ENCODE measurements around the gene ANKRD45.
"Not testable (repeated sequence)": the region's sequence is repeated elsewhere in the genome, so short reads cannot be mapped to it uniquely, and the experiment has no call there.

ANKRD45 gene, protein sequence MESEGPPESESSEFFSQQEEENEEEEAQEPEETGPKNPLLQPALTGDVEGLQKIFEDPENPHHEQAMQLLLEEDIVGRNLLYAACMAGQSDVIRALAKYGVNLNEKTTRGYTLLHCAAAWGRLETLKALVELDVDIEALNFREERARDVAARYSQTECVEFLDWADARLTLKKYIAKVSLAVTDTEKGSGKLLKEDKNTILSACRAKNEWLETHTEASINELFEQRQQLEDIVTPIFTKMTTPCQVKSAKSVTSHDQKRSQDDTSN

DNA sequence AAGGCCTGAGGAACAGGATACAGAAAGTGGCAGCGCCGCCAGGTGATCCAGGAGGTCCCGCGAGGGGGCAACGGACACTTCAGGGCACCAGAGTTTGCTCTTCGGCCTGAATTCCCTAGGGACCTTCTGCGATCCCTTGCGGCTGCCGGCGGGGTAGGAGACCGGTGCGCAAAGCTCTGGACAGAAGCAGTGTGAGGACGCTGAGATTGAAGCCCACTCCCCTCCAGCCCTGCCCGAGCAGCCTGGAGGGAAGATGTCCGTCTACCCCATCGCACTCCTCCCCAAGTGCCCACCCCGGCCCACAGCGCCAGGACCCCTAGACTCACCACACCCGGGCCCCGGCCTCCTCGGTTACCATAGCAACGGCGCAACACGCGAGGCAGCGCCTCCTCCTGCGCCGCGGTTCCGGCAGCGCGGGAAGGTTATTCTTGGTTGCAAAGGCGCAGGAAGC is at the start of gene ANKRD45:
ANKRD45 (minus strand) TSS at position 361 of the 451 bp plus-strand sequence. CDS start 10,433 bp downstream, outside the sequence.
- peaks cover 0 to 5% of the 10 kb centered on the region in 2 donors for H3K4me1 ChIP-seq (ENCODE audit: control insufficient read depth in 1 of 2, insufficient read depth in 2 of 2, low read length in 2 of 2)
- H3K4me3 ChIP-seq (ENCODE audit: low read depth in 1 of 2, low read length in 2 of 2) = peak within 1 kb of the TSS in 1 of 2 donors; percentile 59
- peaks cover 7% of the 10 kb centered on the region for H3K27me3 ChIP-seq (ENCODE audit: low read depth, low read length)
- H3K9me3 ChIP-seq (ENCODE audit: control insufficient read depth in 1 of 2, low read length in 2 of 2) = no peaks in the 10 kb centered on the region
- no peak within 1 kb of the TSS for H3K27ac ChIP-seq (ENCODE audit: low read length)
- no peaks in the 10 kb centered on the region for H3K36me3 ChIP-seq (ENCODE audit: control insufficient read depth in 1 of 2, insufficient read depth in 2 of 2, low read length in 2 of 2)

DNA sequence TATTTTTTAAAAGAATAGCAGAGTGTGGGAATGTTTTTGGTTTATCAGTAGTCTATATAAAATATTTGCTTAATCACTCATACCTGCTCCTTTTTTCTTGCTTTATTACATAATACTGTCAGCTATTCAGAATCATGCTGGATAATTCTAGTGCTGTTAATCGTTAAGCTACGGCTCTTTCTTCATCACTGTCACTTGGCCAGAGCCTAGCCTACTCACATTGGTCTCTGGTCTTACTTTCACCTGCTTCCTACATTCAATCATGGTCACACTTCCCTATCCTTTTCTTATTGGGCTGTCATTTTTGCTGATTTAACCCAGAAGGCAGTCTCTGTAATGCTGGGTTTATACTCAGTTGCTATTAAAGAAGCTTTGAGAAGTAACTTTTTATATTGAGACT is 47.6 kb upstream of the ANKRD45 start:
- Histone ChIP-seq H3K27me3 (ENCODE audit: low read depth, low read length) (no peaks in the 10 kb centered on the region), H3K27ac (ENCODE audit: low read length) (no peak overlapping the region), H3K4me1 (ENCODE audit: control insufficient read depth in 1 of 2, insufficient read depth in 2 of 2, low read length in 2 of 2) (peaks cover 10 to 18% of the 10 kb centered on the region in 2 donors), H3K9me3 (ENCODE audit: control insufficient read depth in 1 of 2, low read length in 2 of 2) (no peaks in the 10 kb centered on the region), H3K4me3 (ENCODE audit: low read depth in 1 of 2, low read length in 2 of 2) (no peak overlapping the region), H3K36me3 (ENCODE audit: control insufficient read depth in 1 of 2, insufficient read depth in 2 of 2, low read length in 2 of 2) (peaks cover 0 to 5% of the 10 kb centered on the region in 2 donors)

DNA sequence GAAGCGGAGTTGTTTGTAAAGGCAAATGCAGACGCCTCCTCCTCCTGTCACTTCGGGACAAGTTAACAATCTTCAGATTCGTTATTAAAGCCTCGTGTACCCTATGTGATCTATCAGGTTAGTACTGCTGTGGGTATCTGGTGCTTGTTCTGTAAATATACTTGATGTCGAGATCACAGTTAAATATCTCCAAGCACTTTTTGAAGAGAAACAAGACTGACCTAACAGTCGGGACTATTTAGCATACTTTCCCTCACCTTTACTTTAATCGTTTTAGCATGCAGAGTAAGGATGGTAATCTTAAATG is 45.8 kb upstream of the ANKRD45 start:
- Histone ChIP-seq H3K27ac (ENCODE audit: low read length) (peak overlapping the region; percentile 82), H3K27me3 (ENCODE audit: low read depth, low read length) (peaks cover under 1% of the 10 kb centered on the region), H3K4me1 (ENCODE audit: control insufficient read depth in 1 of 2, insufficient read depth in 2 of 2, low read length in 2 of 2) (peaks cover 10 to 18% of the 10 kb centered on the region in 2 donors), H3K36me3 (ENCODE audit: control insufficient read depth in 1 of 2, insufficient read depth in 2 of 2, low read length in 2 of 2) (no peaks in the 10 kb centered on the region), H3K9me3 (ENCODE audit: control insufficient read depth in 1 of 2, low read length in 2 of 2) (no peaks in the 10 kb centered on the region), H3K4me3 (ENCODE audit: low read depth in 1 of 2, low read length in 2 of 2) (peak overlapping the region; percentile 74 to 94)

DNA sequence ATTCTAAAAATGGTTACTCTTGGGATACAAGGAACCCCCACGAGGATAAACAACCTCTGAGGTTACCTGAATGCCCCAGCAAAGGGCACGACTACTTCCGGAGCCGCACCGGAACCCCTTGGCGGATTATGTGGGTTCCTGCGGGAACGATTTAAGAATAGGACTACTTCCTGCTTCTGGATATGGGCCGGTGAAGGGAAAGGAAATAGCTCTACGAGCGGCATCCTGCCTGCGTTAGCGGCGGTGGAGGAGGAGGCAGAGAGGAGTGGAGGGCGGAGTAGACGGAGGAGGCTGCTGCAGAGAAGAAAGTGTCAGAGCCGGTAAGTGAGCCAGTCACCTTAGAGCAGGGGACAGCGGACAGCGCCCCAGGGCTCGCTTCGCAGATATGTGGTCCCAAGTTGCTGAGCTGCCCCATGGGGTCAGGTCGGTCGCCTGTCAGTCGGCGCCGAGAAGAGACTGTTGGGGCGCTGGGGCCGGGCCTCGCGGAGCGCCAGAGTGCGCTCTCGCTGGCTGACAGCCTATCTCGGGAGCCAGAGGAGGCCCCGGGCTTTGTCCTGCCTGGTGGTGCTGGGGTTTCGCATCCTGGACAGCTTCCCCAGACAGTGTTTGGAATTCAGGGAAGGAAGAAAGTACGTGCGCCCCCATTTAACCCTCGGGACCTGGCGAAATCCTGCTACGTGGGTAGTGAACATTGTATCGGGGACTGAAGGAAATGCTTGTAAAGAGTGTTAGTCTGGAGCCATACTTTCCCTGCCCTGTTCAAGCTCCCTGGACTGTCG is 45.3 kb upstream of the ANKRD45 start, which contains the start of gene KLHL20:
KLHL20 (plus strand) TSS at position 223 of the 779 bp plus-strand sequence. CDS start 1,063 bp downstream, outside the sequence.
- H3K36me3 ChIP-seq (ENCODE audit: control insufficient read depth in 1 of 2, insufficient read depth in 2 of 2, low read length in 2 of 2) = no peaks in the 10 kb centered on the region
- peaks cover 6% of the 10 kb centered on the region for H3K27me3 ChIP-seq (ENCODE audit: low read depth, low read length)

DNA sequence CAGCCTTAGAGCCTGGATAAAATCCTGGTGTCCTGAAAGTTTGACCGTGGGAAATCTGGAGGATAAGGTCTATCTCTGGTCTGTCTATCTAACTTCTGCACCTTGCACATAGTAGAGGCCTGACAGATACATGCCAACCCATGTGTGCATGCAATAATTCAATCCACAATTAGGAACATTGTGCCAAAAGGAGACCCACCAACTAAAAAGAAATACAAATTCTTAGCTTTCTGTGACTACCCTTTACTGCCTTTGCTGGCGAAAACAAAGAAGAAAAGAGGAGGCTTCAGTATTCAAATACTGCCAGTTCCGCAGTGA is 44.7 kb upstream of the ANKRD45 start:
- Histone ChIP-seq H3K36me3 (ENCODE audit: control insufficient read depth in 1 of 2, insufficient read depth in 2 of 2, low read length in 2 of 2) (no peaks in the 10 kb centered on the region), H3K9me3 (ENCODE audit: control insufficient read depth in 1 of 2, low read length in 2 of 2) (no peaks in the 10 kb centered on the region), H3K4me3 (ENCODE audit: low read depth in 1 of 2, low read length in 2 of 2) (peak overlapping the region; percentile 74 to 94), H3K4me1 (ENCODE audit: control insufficient read depth in 1 of 2, insufficient read depth in 2 of 2, low read length in 2 of 2) (peaks cover 10 to 18% of the 10 kb centered on the region in 2 donors), H3K27ac (ENCODE audit: low read length) (peak overlapping the region; percentile 82), H3K27me3 (ENCODE audit: low read depth, low read length) (peaks cover 8% of the 10 kb centered on the region)

More for the DNA sequence above, 45.3 kb upstream of the ANKRD45 start, which contains the start of gene KLHL20:
- Histone ChIP-seq H3K4me3 (ENCODE audit: low read depth in 1 of 2, low read length in 2 of 2) (peak within 1 kb of the TSS; percentile 74 to 94), H3K4me1 (ENCODE audit: control insufficient read depth in 1 of 2, insufficient read depth in 2 of 2, low read length in 2 of 2) (peaks cover 10 to 18% of the 10 kb centered on the region in 2 donors), H3K9me3 (ENCODE audit: control insufficient read depth in 1 of 2, low read length in 2 of 2) (no peaks in the 10 kb centered on the region), H3K27ac (ENCODE audit: low read length) (peak within 1 kb of the TSS; percentile 82)

DNA sequence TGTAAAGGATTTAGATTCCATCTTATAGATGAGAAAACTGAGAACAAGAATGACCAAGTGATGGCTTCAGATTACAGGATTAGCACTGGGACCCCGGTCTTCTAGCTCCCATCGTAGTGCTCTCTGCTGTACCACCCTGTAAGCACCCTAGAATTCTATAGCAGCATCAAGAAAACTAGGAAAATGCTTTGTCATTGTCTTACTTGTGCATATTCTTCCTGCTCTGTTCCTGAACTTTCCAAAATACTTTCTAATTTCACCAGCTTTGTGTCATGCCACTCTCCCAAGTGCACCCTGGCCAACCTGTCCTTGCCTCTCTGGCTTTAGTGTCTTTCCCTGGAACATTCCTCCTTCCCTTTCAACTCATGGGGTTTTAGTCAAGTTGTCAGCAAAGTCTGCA is 39.1 kb upstream of the ANKRD45 start:
- H3K9me3 ChIP-seq (ENCODE audit: control insufficient read depth in 1 of 2, low read length in 2 of 2) = no peaks in the 10 kb centered on the region
- no peak overlapping the region for H3K27ac ChIP-seq (ENCODE audit: low read length)
- no peaks in the 10 kb centered on the region for H3K4me1 ChIP-seq (ENCODE audit: control insufficient read depth in 1 of 2, insufficient read depth in 2 of 2, low read length in 2 of 2)
- H3K36me3 ChIP-seq (ENCODE audit: control insufficient read depth in 1 of 2, insufficient read depth in 2 of 2, low read length in 2 of 2) = no peaks in the 10 kb centered on the region
- H3K27me3 ChIP-seq (ENCODE audit: low read depth, low read length) = peaks cover 12% of the 10 kb centered on the region
- H3K4me3 ChIP-seq (ENCODE audit: low read depth in 1 of 2, low read length in 2 of 2) = no peak overlapping the region

DNA sequence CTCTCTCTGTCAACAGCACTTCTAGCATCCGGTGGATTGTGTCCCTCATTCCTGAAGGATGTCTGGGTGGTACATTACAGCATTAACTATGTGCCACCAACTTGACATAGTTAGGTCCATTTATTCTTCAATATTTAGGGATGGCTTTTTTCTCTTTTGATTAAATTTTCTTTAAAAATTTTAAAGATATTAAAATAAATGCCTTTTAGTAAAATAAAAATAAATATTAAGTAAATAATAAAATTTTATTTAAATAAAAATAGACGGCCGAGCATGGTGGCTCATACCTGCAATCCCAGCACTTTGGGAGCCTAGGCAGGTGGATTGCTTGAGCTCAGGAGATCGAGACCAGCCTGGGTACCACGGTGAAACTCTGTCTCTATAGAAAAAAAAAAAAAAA is 35.5 kb upstream of the ANKRD45 start:
- H3K4me1 ChIP-seq (ENCODE audit: control insufficient read depth in 1 of 2, insufficient read depth in 2 of 2, low read length in 2 of 2) = no peaks in the 10 kb centered on the region
- H3K27me3 ChIP-seq (ENCODE audit: low read depth, low read length) = peaks cover 8% of the 10 kb centered on the region
- H3K9me3 ChIP-seq (ENCODE audit: control insufficient read depth in 1 of 2, low read length in 2 of 2) = no peaks in the 10 kb centered on the region
- no peak overlapping the region for H3K27ac ChIP-seq (ENCODE audit: low read length)
- no peaks in the 10 kb centered on the region for H3K36me3 ChIP-seq (ENCODE audit: control insufficient read depth in 1 of 2, insufficient read depth in 2 of 2, low read length in 2 of 2)
- no peak overlapping the region for H3K4me3 ChIP-seq (ENCODE audit: low read depth in 1 of 2, low read length in 2 of 2)

DNA sequence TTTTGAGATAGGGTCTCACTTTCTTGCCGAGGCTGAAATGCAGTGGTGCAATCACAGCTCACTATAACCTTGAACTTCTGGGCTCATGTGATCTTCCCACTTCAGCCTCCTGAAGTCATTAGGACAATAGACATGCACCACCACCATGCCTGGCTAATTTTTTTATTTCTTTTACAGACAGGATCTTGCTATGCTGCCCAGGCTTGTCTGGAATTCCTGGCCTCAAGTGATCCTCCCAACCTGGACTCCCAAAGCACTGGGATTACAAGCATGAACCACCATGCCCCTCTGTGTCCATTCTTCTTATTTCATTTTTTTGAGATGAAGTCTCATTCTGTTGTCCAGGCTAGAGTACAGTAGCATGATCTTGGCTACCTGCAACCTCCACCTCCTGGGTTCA is 33.1 kb upstream of the ANKRD45 start:
- H3K36me3 ChIP-seq (ENCODE audit: control insufficient read depth in 1 of 2, insufficient read depth in 2 of 2, low read length in 2 of 2) = no peaks in the 10 kb centered on the region

DNA sequence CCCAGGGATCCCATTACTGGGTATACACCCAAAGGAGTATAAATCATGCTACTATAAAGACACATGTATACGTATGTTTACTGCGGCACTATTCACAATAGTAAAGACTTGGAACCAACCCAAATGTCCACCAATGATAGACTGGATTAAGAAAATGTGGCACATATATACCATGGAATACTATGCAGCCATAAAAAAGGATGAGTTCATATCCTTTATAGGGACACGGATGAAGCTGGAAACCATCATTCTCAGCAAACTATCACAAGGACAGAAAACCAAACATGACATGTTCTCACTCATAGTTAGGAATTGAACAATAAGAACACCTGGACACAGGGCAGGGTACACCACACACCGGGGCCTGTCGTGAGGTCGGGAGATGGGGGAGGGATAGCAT is 31.6 kb upstream of the ANKRD45 start:
- not testable (repeated sequence) for H3K36me3 ChIP-seq (ENCODE audit: control insufficient read depth in 1 of 2, insufficient read depth in 2 of 2, low read length in 2 of 2); H3K27ac ChIP-seq (ENCODE audit: low read length); H3K4me1 ChIP-seq (ENCODE audit: control insufficient read depth in 1 of 2, insufficient read depth in 2 of 2, low read length in 2 of 2); H3K9me3 ChIP-seq (ENCODE audit: control insufficient read depth in 1 of 2, low read length in 2 of 2); H3K27me3 ChIP-seq (ENCODE audit: low read depth, low read length); H3K4me3 ChIP-seq (ENCODE audit: low read depth in 1 of 2, low read length in 2 of 2)

More for the DNA sequence above, 33.1 kb upstream of the ANKRD45 start:
- H3K27me3 ChIP-seq (ENCODE audit: low read depth, low read length) = peaks cover 4% of the 10 kb centered on the region
- no peaks in the 10 kb centered on the region for H3K4me1 ChIP-seq (ENCODE audit: control insufficient read depth in 1 of 2, insufficient read depth in 2 of 2, low read length in 2 of 2)
- H3K9me3 ChIP-seq (ENCODE audit: control insufficient read depth in 1 of 2, low read length in 2 of 2) = no peaks in the 10 kb centered on the region
- no peak overlapping the region for H3K4me3 ChIP-seq (ENCODE audit: low read depth in 1 of 2, low read length in 2 of 2)
- H3K27ac ChIP-seq (ENCODE audit: low read length) = no peak overlapping the region

DNA sequence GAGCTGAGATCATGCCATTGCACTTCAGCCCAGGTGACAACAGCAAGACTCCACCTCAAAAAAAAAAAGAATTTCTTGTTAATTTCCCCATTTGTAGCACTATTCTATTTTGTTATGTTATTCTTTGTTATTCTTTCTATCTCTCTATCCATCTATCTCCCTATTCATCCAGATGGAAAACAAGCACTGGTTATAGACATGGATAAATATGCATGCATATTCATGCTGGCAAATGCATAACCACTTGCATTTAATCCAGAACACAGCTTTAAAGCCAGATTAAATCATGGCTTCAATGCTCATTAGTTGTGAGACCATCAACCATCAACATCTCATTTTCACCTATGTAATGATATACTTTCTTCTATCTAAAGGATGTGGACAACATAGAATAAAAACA is 23.6 kb upstream of the ANKRD45 start:
- Histone ChIP-seq H3K4me1 (ENCODE audit: control insufficient read depth in 1 of 2, insufficient read depth in 2 of 2, low read length in 2 of 2) (no peaks in the 10 kb centered on the region), H3K27ac (ENCODE audit: low read length) (no peak overlapping the region), H3K9me3 (ENCODE audit: control insufficient read depth in 1 of 2, low read length in 2 of 2) (no peaks in the 10 kb centered on the region), H3K27me3 (ENCODE audit: low read depth, low read length) (no peaks in the 10 kb centered on the region), H3K36me3 (ENCODE audit: control insufficient read depth in 1 of 2, insufficient read depth in 2 of 2, low read length in 2 of 2) (no peaks in the 10 kb centered on the region), H3K4me3 (ENCODE audit: low read depth in 1 of 2, low read length in 2 of 2) (no peak overlapping the region)

DNA sequence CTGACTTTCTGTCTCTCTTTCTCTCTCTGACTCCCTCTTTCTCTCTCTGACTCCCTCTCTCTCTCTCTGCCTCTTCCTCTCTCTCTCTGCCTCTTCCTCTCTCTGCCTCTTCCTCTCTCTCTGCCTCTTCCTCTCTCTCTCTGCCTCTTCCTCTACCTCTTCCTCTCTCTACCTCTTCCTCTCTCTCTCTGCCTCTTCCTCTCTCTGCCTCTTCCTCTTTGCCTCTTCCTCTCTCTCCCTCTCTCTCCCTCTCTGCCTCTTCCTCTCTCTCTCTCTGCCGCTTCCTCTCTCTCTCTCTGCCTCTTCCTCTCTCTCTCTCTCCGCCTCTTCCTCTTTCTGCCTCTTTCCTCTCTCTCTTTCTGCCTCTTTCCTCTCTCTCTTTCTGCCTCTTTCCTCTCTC is 18.6 kb upstream of the ANKRD45 start:
- no peaks in the 10 kb centered on the region for H3K4me1 ChIP-seq (ENCODE audit: control insufficient read depth in 1 of 2, insufficient read depth in 2 of 2, low read length in 2 of 2)
- H3K27me3 ChIP-seq (ENCODE audit: low read depth, low read length) = no peaks in the 10 kb centered on the region
- no peak overlapping the region for H3K4me3 ChIP-seq (ENCODE audit: low read depth in 1 of 2, low read length in 2 of 2)
- no peak overlapping the region for H3K27ac ChIP-seq (ENCODE audit: low read length)
- no peaks in the 10 kb centered on the region for H3K36me3 ChIP-seq (ENCODE audit: control insufficient read depth in 1 of 2, insufficient read depth in 2 of 2, low read length in 2 of 2)
- H3K9me3 ChIP-seq (ENCODE audit: control insufficient read depth in 1 of 2, low read length in 2 of 2) = no peaks in the 10 kb centered on the region

All from muscle layer of duodenum (tissue), 2 donors.